ENCODE results near the gene ZBTB40. TPM values are rescaled to one million over a fixed set of nuclear protein-coding genes. Genes with fewer than 3 reads are reported as not detected.

Gene ZBTB40
- total and polyA plus RNA-seq, 10 of the 15 experiments (the other 5 are each of a cell fraction or from before 2014, with no cell fraction given): 1.9 to 14.4 (median 9.0) TPM

- in situ Hi-C loops (cut with MboI): no loop called here
- intact Hi-C loops (cut with micrococcal nuclease; ENCODE audit: unreplicated experiment): no loop called here
- ATAC-seq: no peak
- 78% methylated on average over 4 of the region's 4 CpGs for WGBS (ENCODE audit: insufficient coverage, insufficient replicate concordance, low lambda C conversion rate, missing lambda C conversion rate)
- SMC1A ChIA-PET (ENCODE audit: uncharacterized antibody, unreplicated experiment): no interaction called here
- TF ChIP-seq YY1 (IDR thresholded peaks at IDR 0.05; ENCODE audit: low read depth, low read length) (no peak), MEF2A (IDR thresholded peaks at IDR 0.05; ENCODE audit: insufficient read depth, low read depth, low read length) (no peak), EED (IDR thresholded peaks at IDR 0.05; ENCODE audit: low read depth) (no peak), ZBED1 (IDR thresholded peaks at IDR 0.05; ENCODE audit: borderline replicate concordance) (no peak), KDM1A (IDR thresholded peaks at IDR 0.05; ENCODE audit: borderline replicate concordance) (no peak), SKIL (IDR thresholded peaks at IDR 0.05; ENCODE audit: low read depth, poor library complexity, severe bottlenecking) (no peak), KAT2A (conservative IDR thresholded peaks at IDR 0.05; ENCODE audit: control insufficient read depth, low read depth, low read length) (no peak)
- TF ChIP-seq, protein P1, sequence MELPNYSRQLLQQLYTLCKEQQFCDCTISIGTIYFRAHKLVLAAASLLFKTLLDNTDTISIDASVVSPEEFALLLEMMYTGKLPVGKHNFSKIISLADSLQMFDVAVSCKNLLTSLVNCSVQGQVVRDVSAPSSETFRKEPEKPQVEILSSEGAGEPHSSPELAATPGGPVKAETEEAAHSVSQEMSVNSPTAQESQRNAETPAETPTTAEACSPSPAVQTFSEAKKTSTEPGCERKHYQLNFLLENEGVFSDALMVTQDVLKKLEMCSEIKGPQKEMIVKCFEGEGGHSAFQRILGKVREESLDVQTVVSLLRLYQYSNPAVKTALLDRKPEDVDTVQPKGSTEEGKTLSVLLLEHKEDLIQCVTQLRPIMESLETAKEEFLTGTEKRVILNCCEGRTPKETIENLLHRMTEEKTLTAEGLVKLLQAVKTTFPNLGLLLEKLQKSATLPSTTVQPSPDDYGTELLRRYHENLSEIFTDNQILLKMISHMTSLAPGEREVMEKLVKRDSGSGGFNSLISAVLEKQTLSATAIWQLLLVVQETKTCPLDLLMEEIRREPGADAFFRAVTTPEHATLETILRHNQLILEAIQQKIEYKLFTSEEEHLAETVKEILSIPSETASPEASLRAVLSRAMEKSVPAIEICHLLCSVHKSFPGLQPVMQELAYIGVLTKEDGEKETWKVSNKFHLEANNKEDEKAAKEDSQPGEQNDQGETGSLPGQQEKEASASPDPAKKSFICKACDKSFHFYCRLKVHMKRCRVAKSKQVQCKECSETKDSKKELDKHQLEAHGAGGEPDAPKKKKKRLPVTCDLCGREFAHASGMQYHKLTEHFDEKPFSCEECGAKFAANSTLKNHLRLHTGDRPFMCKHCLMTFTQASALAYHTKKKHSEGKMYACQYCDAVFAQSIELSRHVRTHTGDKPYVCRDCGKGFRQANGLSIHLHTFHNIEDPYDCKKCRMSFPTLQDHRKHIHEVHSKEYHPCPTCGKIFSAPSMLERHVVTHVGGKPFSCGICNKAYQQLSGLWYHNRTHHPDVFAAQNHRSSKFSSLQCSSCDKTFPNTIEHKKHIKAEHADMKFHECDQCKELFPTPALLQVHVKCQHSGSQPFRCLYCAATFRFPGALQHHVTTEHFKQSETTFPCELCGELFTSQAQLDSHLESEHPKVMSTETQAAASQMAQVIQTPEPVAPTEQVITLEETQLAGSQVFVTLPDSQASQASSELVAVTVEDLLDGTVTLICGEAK (IDR thresholded peaks at IDR 0.05; ENCODE audit: borderline replicate concordance): no peak
- Histone ChIP-seq H3K9me3 (replicated peaks; ENCODE audit: control insufficient read depth, insufficient read depth, low read length) (no peaks in the 10 kb centered on the region), H3K4me2 (ENCODE audit: control insufficient read depth, insufficient read depth) (no peak overlapping the region), H3K27me3 (replicated peaks in 1 of 2; ENCODE audit: control insufficient read depth in 2 of 2, insufficient read depth in 2 of 2, low read length in 1 of 2) (no peaks in the 10 kb centered on the region), H3K9ac (ENCODE audit: control insufficient read depth, insufficient read depth, low read length) (no peak overlapping the region), H3K27ac (ENCODE audit: control insufficient read depth, insufficient read depth) (no peak overlapping the region), H2AFZ (ENCODE audit: control insufficient read depth, low read depth, low read length) (no peak overlapping the region), H3K36me3 (ENCODE audit: control insufficient read depth in 2 of 2, insufficient read depth in 2 of 2, low read length in 1 of 2) (peaks cover 3 to 4% of the 10 kb centered on the region in 2 experiments), H3K79me2 (ENCODE audit: control insufficient read depth, insufficient read depth, low read length) (no peaks in the 10 kb centered on the region), H3K4me3 (no peak overlapping the region), H4K20me1 (ENCODE audit: control insufficient read depth, insufficient read depth) (no peaks in the 10 kb centered on the region), H3K4me1 (ENCODE audit: control insufficient read depth, insufficient read depth, low read length) (no peaks in the 10 kb centered on the region)
- no TSS peak for BruUV-seq (replicated peaks)
- DNase-seq (ENCODE audit: low read depth, low spot score): no peak
- no peak for FAIRE-seq
- POLR2A ChIA-PET: no interaction called here
- RAD21 ChIA-PET (ENCODE audit: unreplicated experiment): no interaction called here
- CTCF ChIA-PET: interaction anchor here (1.4 kb wide), 1 partner anchor 12 kb away, joined by 3 read pairs; no protein-coding TSS in a partner anchor
These were observed 48.4 kb downstream of the ZBTB40 start for GRCh38 chr1:22500058-22500457.

Measured in GM12878 (cell line).